Activated CD8-positive, alpha-beta memory T cell treated with anti-CD3 and anti-CD28 coated beads, Interleukin-2, amount 50 U/mL, for 24 hours (primary cell): Measurements from ENCODE around the gene PLCG2.

Source experiments
- DNase-seq: peaks from one replicate; pipeline ENCODE4 v3.0.0-alpha.2; 2020; ENCODE audit errors: extremely low read depth

PLCG2 gene

GRCh38 chr16:81843683-81844082 is 64.6 kb downstream of the PLCG2 start:
- DNase-seq: no peak

GRCh38 chr16:81846105-81846504 is 67.0 kb downstream of the PLCG2 start:
- no peak for DNase-seq

- DNase-seq: no peak
Measured at GRCh38 chr16:81848306-81848853, 69.3 kb downstream of the PLCG2 start.

- no peak for DNase-seq
Measured at GRCh38 chr16:81850197-81850944, 71.3 kb downstream of the PLCG2 start.

GRCh38 chr16:81852347-81852746 is 73.3 kb downstream of the PLCG2 start:
- DNase-seq: no peak

- DNase-seq: no peak
Measured at GRCh38 chr16:81855552-81856153, 76.6 kb downstream of the PLCG2 start.

- no peak for DNase-seq
Measured at GRCh38 chr16:81860287-81861266, 81.5 kb downstream of the PLCG2 start.

- DNase-seq: no peak
Measured at GRCh38 chr16:81861503-81861902, 82.4 kb downstream of the PLCG2 start.

- DNase-seq: no peak
Measured at GRCh38 chr16:81861915-81862314, 82.8 kb downstream of the PLCG2 start.

- DNase-seq: no peak
Measured at GRCh38 chr16:81863630-81864352, 84.7 kb downstream of the PLCG2 start.

- DNase-seq: no peak
Measured at GRCh38 chr16:81864646-81865382, 85.7 kb downstream of the PLCG2 start.

GRCh38 chr16:81866820-81867440 is 87.8 kb downstream of the PLCG2 start:
- DNase-seq: no peak

GRCh38 chr16:81868057-81868748 is 89.1 kb downstream of the PLCG2 start:
- no peak for DNase-seq

- DNase-seq: no peak
Measured at GRCh38 chr16:81869326-81869725, 90.2 kb downstream of the PLCG2 start.

- DNase-seq: no peak
Measured at GRCh38 chr16:81873206-81873605, 94.1 kb downstream of the PLCG2 start.

GRCh38 chr16:81873843-81874752 is 95.0 kb downstream of the PLCG2 start:
- no peak for DNase-seq

- DNase-seq: no peak
Measured at GRCh38 chr16:81875461-81875860, 96.4 kb downstream of the PLCG2 start.

GRCh38 chr16:81876273-81876900 is 97.3 kb downstream of the PLCG2 start:
- no peak for DNase-seq
